Measurements from ENCODE around the gene PCDHAC1.

DNA sequence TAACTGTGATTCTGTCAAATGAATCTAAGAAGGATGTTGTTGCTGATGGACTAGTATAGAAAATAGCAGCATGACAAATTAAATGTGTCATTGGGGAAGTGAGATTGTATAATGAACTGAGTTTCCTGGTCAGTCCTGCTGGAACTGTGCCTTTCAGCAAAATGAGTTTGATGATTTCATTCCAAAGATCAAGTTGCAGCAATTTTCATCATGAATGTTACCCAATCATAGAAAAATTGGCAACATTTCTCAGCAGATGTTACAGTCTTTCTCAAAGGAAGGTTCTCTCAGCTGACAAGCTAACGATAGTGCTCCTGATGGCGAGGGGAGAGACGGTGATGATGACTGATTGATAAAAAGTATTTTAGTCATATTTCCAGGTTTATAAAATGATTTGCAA, 50.9 kb downstream of the PCDHAC1 start:
- TF ChIP-seq, protein P1, sequence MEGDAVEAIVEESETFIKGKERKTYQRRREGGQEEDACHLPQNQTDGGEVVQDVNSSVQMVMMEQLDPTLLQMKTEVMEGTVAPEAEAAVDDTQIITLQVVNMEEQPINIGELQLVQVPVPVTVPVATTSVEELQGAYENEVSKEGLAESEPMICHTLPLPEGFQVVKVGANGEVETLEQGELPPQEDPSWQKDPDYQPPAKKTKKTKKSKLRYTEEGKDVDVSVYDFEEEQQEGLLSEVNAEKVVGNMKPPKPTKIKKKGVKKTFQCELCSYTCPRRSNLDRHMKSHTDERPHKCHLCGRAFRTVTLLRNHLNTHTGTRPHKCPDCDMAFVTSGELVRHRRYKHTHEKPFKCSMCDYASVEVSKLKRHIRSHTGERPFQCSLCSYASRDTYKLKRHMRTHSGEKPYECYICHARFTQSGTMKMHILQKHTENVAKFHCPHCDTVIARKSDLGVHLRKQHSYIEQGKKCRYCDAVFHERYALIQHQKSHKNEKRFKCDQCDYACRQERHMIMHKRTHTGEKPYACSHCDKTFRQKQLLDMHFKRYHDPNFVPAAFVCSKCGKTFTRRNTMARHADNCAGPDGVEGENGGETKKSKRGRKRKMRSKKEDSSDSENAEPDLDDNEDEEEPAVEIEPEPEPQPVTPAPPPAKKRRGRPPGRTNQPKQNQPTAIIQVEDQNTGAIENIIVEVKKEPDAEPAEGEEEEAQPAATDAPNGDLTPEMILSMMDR (IDR thresholded peaks at IDR 0.05) = no peak
- no peak for TF ChIP-seq POLR2A (IDR thresholded peaks at IDR 0.05)
